ENCODE measurements around the gene COMMD3. TPM values are rescaled to one million over a fixed set of nuclear protein-coding genes. Genes with fewer than 3 reads are reported as not detected.

Gene COMMD3
- total and polyA plus RNA-seq, 2 donors (not counting 1 experiment from before 2014, with no cell fraction given), result 46.0 to 74.3 TPM

DNA sequence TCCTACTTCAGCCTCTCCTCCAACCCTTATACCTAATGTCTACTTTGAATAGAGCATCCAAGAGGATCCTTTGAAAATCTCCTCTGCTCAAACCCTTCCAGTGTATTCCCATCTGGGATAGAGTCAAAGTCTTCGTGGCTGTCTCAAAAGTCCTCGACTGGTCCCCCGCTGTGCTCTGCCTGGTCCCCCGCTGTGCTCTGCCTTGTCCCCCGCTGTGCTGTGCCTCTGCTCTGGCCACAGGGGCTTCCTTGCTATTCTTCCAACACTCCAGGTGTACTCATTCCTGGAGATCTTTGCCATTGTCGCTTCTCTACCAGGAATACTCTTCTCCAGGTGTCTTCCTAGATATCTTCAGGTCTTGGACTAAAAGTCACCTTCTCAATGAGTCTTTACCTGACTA is 36.1 kb upstream of the COMMD3 start:
- Mint-ChIP-seq H3K27ac (no peak overlapping the region), H3K9me3 (ENCODE audit: insufficient read depth) (no peaks in the 10 kb centered on the region), H3K4me3 (no peak overlapping the region), H3K27me3 (peaks cover 6% of the 10 kb centered on the region), H3K4me1 (no peaks in the 10 kb centered on the region)
- Histone ChIP-seq H3K79me2 (ENCODE audit: control insufficient read depth, insufficient read depth, low read length) (no peaks in the 10 kb centered on the region), H4K20me1 (ENCODE audit: control insufficient read depth, insufficient read depth, low read length, poor library complexity, severe bottlenecking) (no peaks in the 10 kb centered on the region), H3K4me3 (ENCODE audit: control extremely low read depth in 1 of 5, extremely low read depth in 1 of 5, insufficient read depth in 1 of 5, low read depth in 2 of 5, low read length in 4 of 5) (no peak overlapping the region), H3K27ac (ENCODE audit: low read length in 2 of 2) (no peak overlapping the region), H3K27me3 (replicated peaks in 1 of 4; ENCODE audit: control extremely low read depth in 1 of 4, control insufficient read depth in 3 of 4, insufficient read depth in 4 of 4, low read length in 3 of 4) (peaks cover 0 to 3% (median 0%) of the 10 kb centered on the region in 4 experiments), H3K4me2 (replicated peaks; ENCODE audit: low read depth, low read length, poor library complexity, severe bottlenecking) (no peak overlapping the region), H2AFZ (ENCODE audit: insufficient read depth, low read depth, low read length, poor library complexity, severe bottlenecking) (no peak overlapping the region), H3K9ac (ENCODE audit: low read length) (no peak overlapping the region), H3K36me3 (replicated peaks in 1 of 2; ENCODE audit: control extremely low read depth in 1 of 2, control insufficient read depth in 1 of 2, extremely low read depth in 1 of 2, insufficient read depth in 2 of 2, low read length in 1 of 2) (no peaks in the 10 kb centered on the region), H3K9me3 (ENCODE audit: control extremely low read depth in 1 of 3, control insufficient read depth in 2 of 3, insufficient read depth in 1 of 3, low read length in 2 of 3) (no peaks in the 10 kb centered on the region), H3K4me1 (ENCODE audit: control insufficient read depth in 2 of 2, insufficient read depth in 2 of 2, low read length in 2 of 2) (no peaks in the 10 kb centered on the region)
- CTCF ChIA-PET, result no interaction called here
- 93% methylated on average over 6 of the region's 6 CpGs for WGBS (ENCODE audit: insufficient coverage)
- no peak for TF ChIP-seq EZH2 (IDR thresholded peaks at IDR 0.05; ENCODE audit: borderline replicate concordance, insufficient read depth, low read depth, low read length, poor library complexity, severe bottlenecking)
- TF ChIP-seq, protein P1, sequence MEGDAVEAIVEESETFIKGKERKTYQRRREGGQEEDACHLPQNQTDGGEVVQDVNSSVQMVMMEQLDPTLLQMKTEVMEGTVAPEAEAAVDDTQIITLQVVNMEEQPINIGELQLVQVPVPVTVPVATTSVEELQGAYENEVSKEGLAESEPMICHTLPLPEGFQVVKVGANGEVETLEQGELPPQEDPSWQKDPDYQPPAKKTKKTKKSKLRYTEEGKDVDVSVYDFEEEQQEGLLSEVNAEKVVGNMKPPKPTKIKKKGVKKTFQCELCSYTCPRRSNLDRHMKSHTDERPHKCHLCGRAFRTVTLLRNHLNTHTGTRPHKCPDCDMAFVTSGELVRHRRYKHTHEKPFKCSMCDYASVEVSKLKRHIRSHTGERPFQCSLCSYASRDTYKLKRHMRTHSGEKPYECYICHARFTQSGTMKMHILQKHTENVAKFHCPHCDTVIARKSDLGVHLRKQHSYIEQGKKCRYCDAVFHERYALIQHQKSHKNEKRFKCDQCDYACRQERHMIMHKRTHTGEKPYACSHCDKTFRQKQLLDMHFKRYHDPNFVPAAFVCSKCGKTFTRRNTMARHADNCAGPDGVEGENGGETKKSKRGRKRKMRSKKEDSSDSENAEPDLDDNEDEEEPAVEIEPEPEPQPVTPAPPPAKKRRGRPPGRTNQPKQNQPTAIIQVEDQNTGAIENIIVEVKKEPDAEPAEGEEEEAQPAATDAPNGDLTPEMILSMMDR (IDR thresholded peaks at IDR 0.05), result no peak
- POLR2A ChIA-PET, result no interaction called here
- DNase-seq (no peak), ATAC-seq (ENCODE audit: low read depth) (no peak)
- intact Hi-C loops (cut with micrococcal nuclease), result no loop called here

DNA sequence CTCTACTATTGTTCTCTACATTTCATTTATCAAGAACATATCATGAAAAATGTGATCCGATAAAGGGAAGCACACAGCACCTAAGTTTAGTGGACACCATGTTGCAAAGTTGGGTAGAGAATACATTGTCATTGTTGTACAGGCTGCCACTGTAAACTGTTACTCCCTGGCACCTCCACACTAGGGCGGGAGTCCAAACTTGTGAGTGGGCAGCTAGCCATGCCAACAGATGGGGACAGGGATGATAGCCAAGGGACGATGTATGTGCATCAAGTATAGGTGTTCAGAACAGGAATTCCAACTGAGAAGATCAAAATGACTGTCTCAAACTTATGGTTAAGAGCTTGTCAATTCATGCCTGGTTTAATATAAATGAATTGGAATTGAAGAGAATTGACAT is 31.1 kb upstream of the COMMD3 start:
- H3K27ac Mint-ChIP-seq, result no peak overlapping the region
- Histone ChIP-seq H3K27me3 (replicated peaks in 1 of 4; ENCODE audit: control extremely low read depth in 1 of 4, control insufficient read depth in 3 of 4, insufficient read depth in 4 of 4, low read length in 3 of 4) (peaks cover 0 to 3% (median 0%) of the 10 kb centered on the region in 4 experiments), H4K20me1 (ENCODE audit: control insufficient read depth, insufficient read depth, low read length, poor library complexity, severe bottlenecking) (no peaks in the 10 kb centered on the region), H3K4me3 (ENCODE audit: control extremely low read depth in 1 of 5, extremely low read depth in 1 of 5, insufficient read depth in 1 of 5, low read depth in 2 of 5, low read length in 4 of 5) (no peak overlapping the region), H3K36me3 (replicated peaks in 1 of 2; ENCODE audit: control extremely low read depth in 1 of 2, control insufficient read depth in 1 of 2, extremely low read depth in 1 of 2, insufficient read depth in 2 of 2, low read length in 1 of 2) (no peaks in the 10 kb centered on the region), H3K9me3 (ENCODE audit: control extremely low read depth in 1 of 3, control insufficient read depth in 2 of 3, insufficient read depth in 1 of 3, low read length in 2 of 3) (no peaks in the 10 kb centered on the region), H3K4me1 (ENCODE audit: control insufficient read depth in 2 of 2, insufficient read depth in 2 of 2, low read length in 2 of 2) (no peaks in the 10 kb centered on the region), H3K27ac (ENCODE audit: low read length in 2 of 2) (no peak overlapping the region), H3K4me2 (replicated peaks; ENCODE audit: low read depth, low read length, poor library complexity, severe bottlenecking) (no peak overlapping the region), H3K79me2 (ENCODE audit: control insufficient read depth, insufficient read depth, low read length) (no peaks in the 10 kb centered on the region), H2AFZ (ENCODE audit: insufficient read depth, low read depth, low read length, poor library complexity, severe bottlenecking) (no peak overlapping the region), H3K9ac (ENCODE audit: low read length) (no peak overlapping the region)
- DNase-seq (no peak), ATAC-seq (ENCODE audit: low read depth) (no peak)
- no peak overlapping the region for H3K4me3 Mint-ChIP-seq
- ChIA-PET POLR2A (no interaction called here), CTCF (no interaction called here)
- intact Hi-C loops (cut with micrococcal nuclease), result no loop called here
- no CpG with 5 or more reads among the region's 3 CpGs for WGBS (ENCODE audit: insufficient coverage)
- peaks cover 4% of the 10 kb centered on the region for H3K27me3 Mint-ChIP-seq
- TF ChIP-seq, protein P1 (IDR thresholded peaks at IDR 0.05), result no peak
- TF ChIP-seq EZH2 (IDR thresholded peaks at IDR 0.05; ENCODE audit: borderline replicate concordance, insufficient read depth, low read depth, low read length, poor library complexity, severe bottlenecking), result no peak
- no peaks in the 10 kb centered on the region for H3K9me3 Mint-ChIP-seq (ENCODE audit: insufficient read depth)
- no peaks in the 10 kb centered on the region for H3K4me1 Mint-ChIP-seq

All from B cell (primary cell).